Cerebellar cortex (tissue), 1 donor: ENCODE data around the gene SLC19A1.

ENCODE experiments used
- DNase-seq: peaks from one replicate; pipeline ENCODE4 v3.0.0-alpha.2; 2015; ENCODE audit warnings: low spot score

The SLC19A1 gene

GRCh38 chr21:45544449-45545235, 2.4 kb upstream of the SLC19A1 start:
- no peak for DNase-seq

DNA sequence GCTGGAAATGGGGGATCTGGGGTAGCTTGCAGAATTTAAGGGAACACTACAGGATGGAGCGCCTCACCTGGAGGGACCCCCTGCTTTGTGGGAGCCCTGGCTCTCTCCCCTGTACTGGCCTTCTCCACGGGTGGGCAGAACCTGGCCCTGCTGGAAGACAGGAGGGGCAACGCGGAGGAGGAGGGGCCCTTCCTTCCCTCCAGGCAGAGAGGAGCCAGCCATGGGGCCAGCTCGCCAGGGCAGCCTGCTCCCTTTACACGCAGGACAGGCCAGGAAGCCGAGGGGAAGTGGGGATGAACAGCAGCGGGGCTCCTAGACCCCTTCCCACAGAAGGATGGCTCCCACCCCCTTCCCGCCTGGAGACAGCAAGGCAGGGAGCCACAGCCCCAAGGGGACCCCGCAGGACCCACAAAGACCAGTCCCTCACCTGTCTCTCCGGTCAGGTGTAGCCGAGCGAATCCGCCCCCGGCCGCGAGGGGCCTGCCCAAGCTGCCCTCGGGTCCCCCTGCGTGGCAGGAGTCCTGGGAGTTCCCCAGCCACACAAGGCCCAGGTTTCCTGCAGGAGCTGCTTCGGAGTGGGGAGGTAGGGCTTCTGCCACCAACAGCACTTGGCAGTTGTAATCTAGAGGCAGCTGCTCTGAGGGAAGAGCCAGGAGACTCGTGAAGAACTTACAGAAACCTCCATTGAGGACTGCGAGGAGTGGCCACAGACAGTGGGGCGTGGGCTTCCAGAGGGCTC, 1.6 kb upstream of the SLC19A1 start:
- DNase-seq: peak; percentile 39

DNA sequence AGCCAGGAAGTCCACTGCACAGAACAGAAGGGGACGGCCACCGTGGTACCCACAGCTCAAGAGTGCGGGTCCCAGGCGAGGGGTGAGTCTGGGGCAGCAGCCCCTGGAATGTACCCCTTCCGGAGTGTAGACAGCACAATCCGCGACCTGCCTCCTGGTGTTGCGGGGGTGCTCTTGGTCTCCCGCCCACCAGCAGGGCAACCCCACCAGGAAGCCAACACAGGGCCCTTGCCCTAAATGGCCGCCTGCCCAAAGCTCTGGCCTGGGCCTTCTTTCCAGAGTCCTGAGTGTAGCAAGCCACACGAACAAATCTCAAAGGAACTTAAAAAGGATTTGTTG, 1.1 kb upstream of the SLC19A1 start:
- DNase-seq: no peak

DNA sequence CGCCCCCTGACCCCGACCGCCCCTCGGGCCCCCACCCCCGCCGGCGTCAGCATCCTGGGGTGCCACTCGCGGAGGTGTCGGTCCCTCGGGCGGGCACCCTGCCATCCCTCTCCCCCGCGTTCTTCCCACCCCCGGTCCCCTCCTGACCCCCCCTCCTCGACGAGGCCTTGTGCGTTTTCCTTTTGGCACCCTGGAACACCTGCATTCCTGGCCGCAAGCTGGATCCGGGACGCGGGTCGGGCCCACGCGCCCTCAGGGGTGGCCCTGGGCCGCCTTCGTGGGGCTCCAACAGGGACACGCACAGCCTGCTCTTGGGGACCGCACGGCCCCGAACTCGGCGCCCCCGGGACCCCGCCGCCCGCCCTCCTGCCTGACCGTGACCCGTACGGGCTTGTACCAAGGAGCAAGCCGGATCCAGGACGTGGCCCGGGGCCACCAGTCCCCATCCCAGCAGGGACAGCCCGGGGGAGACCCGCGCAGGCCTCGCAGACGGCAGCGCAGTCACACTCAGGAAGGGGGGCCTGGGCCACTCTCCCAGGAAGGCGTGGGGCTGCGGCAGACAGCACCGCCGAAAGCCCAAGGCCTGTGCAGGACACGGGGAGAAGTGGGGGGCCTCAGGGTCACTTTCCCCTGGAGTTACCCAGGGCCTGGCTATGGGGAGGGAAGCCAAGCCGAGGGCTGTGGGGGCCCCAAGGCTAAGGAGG, 579 bp upstream of the SLC19A1 start:
- DNase-seq: no peak

GRCh38 chr21:45541221-45542039, 810 bp downstream of the SLC19A1 start:
- peak; percentile 36 for DNase-seq

- DNase-seq: no peak
Measured at GRCh38 chr21:45540601-45540970, 1.7 kb downstream of the SLC19A1 start.

DNA sequence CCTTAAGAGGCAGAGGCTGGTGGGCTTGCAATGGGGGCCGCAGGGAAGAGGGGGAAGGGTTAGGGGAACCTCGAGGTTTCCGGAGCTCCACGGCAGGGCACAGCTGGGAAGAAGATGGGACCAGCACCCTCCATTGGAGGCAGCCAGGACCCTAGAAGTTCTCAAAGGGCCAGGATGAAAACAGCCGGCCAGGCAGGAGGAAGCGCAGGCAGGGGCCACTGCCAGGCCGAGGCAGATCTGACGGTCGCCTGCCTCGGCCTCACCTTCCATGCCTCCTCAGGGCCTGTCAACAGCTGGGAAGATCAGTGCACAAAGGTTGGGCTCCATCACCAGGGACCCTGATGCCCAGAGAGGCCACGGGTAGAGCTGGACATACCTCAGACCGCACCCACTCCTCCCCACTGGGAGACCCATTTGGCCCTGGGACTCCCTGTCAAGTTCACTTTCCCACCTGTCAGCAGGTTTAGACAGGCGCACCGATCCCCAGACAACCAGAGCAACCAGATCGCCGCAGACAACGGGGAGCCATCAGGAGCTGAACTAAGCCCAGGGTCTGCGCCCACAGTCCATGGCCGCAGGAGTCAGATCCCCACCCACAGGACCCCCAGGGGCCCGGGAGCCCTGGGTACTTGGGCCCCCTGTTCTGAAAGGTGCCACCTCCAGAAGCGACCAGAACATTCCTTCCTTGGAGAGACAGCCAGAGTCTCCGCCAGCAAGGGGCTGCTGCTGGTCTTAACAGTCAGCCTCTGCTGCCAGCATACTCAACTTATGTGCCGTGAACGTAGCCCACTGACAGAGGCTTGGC, 2.2 kb downstream of the SLC19A1 start:
- DNase-seq: no peak

- no peak for DNase-seq
Measured at GRCh38 chr21:45539046-45539795, 3.0 kb downstream of the SLC19A1 start.

DNA sequence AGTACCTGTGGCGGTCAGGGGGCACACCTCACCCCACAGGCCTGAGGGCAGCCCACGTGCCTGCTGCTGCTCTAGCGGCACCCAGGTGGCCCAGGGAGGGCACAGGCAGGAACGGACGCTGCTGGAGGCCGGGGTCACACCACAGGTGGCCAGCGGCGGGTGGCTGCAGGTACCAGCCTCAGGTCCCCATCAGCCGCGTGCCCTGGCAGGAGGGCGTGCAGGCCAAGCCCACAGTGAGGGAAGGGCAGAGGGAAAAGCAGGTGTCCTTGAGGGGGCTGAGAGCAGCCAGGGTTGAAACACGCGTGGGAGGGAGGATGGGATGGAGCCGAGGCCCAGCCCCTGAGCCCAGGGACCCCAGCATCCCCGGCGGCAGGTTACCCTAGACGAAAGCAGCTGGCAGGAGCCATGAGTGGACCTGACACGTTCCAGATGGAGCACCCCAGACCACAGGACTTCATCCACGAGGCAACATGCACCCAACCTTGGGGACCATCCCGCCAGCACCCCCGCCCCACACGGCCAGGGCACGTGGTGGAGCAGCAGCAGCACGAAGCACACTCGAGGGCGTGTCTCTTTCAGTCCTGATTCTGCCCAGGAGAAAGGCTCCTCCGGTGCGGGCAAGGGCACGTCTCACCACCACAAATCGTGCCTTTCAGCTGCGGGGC, 3.7 kb downstream of the SLC19A1 start:
- no peak for DNase-seq

GRCh38 chr21:45537746-45538291, 4.4 kb downstream of the SLC19A1 start:
- no peak for DNase-seq

DNA sequence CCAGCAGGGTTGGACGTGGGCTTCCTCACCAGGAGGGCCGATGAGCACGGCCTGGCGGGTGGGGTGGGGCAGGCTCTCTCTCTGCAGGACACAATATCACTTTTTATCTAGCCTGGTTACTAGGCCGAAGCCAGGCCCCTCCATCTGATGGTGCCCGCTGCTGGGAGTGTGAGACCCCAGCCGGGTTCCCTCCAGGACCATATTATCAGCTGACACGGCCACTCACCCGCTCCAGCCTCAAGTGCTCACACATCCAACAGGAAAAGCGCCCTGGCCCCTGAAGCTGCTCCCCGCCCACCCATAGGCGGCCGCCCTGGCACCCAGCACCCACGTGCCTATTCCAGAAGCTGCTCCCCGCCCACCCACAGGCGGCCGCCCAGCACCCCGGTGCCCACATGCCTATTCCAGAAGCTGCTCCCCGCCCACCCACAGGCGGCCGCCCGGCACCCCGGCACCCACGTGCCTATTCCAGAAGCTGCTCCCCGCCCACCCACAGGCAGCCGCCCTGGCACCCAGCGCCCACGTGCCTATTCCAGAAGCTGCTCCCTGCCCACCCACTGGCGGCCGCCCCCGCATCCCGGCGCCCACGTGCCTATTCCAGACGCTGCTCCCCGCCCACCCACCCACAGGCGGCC, 5.0 kb downstream of the SLC19A1 start:
- DNase-seq: no peak

DNA sequence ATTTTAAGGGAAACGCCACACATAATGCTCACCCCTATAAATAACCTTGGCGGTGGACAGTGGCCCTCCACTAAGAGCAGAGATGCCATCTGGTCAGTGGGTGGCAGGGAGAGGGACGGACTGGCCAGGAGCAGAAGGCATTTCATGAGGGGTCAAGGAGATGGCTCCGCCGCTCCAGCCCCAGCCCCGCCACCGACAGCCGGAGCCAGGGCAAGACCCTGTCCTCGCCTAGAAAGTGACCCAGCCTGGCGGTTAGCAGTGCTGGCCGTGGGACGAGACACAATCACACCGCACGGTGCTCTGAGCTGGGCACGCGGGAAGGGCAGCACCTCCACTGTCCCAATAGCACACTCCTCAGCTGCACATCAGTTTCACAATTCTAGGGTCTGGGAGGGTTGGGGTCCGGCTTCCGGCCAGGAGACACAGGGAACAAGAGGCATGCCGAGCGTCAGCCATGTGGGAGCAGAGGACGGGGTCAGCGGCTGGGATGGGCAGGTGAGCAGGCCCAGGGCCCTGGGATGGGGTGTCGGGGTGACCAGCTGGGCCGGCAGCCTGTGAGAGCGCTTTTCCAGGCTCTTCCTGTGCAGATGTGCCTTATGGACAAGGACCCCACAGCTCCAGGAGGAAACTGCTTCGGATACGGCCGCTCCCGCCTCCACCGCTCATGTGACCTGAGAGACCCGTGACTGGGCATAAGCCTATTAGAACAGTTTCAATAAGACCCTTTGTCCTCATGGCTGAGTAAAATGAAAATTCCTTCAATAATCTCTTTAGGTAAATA, 5.7 kb downstream of the SLC19A1 start:
- DNase-seq: peak; percentile 45

- DNase-seq: peak; percentile 49
Measured at GRCh38 chr21:45535341-45536081, 6.7 kb downstream of the SLC19A1 start.

- DNase-seq: peak; percentile 61
Measured at GRCh38 chr21:45534636-45535331, 7.5 kb downstream of the SLC19A1 start.

DNA sequence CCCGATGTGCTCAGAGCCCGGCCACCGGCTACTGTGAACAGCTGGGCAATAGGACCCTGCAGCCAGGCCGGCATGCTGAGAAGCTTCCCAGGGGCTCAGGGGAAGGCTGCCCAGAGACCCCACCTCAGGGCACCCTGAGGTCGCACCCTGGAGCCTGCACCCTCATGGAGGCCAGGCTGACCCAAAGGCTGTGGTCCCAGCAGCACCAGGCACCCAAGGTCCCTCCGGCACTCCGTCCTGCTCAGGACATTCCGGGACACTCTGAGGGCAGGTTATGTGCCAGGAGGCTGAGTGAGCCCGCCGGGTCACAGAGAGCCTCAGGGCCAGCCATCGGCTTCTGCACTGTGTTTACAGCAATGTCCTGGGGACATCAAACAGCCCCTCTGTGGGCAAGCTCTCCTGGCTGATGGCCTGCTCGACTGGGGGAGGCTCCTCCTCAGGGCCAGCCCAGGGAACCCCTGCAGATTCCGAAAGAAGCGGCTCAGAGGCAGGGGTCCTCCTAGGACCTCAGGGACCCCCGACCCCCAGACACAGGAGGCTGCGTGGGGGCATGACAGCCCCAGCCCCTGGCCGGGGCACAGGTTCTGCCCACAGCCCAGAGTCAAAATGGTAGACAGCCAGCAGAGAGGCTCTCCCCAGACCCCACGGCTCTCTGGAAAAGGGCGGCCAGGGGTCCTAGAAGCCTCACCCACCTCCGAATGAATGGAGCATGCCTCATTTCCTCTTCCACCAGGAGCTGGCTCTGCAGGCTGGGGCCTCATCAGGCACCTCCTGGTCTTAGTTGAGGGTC, 8.2 kb downstream of the SLC19A1 start:
- DNase-seq: no peak

GRCh38 chr21:45533361-45533845, 8.8 kb downstream of the SLC19A1 start:
- DNase-seq: no peak
